RWPE2 (cell line): ENCODE data around the gene SP9.
"Not testable (repeated sequence)": the region's sequence is repeated elsewhere in the genome, so short reads cannot be mapped to it uniquely, and the experiment has no call there.

Experiments used
- ATAC-seq: fragments of 200-7000 bp; cut with Tn5 transposase; 3 replicates; pipeline ENCODE4 v1.9.1; 2021; ENCODE audit warnings: low read depth
- DNase-seq: peaks from one replicate; pipeline ENCODE4 v3.0.0-alpha.2; 2020; ENCODE audit warnings: low spot score
- H3K27ac ChIP-seq: fragments of 450-650 bp; 2 replicates; pipeline ENCODE4 v1.5.1; 2017; ENCODE audit warnings: mild to moderate bottlenecking; ENCODE audit not compliant: poor library complexity, severe bottlenecking
- H3K27me3 ChIP-seq: fragments of 250-450 bp; sonication (Bioruptor Pico); 2 replicates; pipeline ENCODE4 v1.5.1; 2021; ENCODE audit warnings: mild to moderate bottlenecking, moderate library complexity; ENCODE audit not compliant: insufficient read depth, poor library complexity, severe bottlenecking
- H3K36me3 ChIP-seq: fragments of 250-450 bp; sonication (Bioruptor Pico); 2 replicates; pipeline ENCODE4 v1.5.1; 2020; ENCODE audit warnings: low read depth, mild to moderate bottlenecking, moderate library complexity
- H3K4me1 ChIP-seq: fragments of 250-450 bp; sonication (Bioruptor Pico); 2 replicates; pipeline ENCODE4 v1.5.1; 2021; ENCODE audit warnings: mild to moderate bottlenecking, moderate library complexity; ENCODE audit not compliant: insufficient read depth, poor library complexity, severe bottlenecking
- H3K4me3 ChIP-seq: fragments of 250-450 bp; sonication (Bioruptor Pico); 2 replicates; pipeline ENCODE4 v1.5.1; 2021; ENCODE audit warnings: mild to moderate bottlenecking, moderate library complexity; ENCODE audit not compliant: severe bottlenecking
- H3K9me3 ChIP-seq: fragments of 250-450 bp; sonication (Bioruptor Pico); 2 replicates; pipeline ENCODE4 v1.5.1; 2021; ENCODE audit warnings: mild to moderate bottlenecking, moderate library complexity; ENCODE audit not compliant: severe bottlenecking
- CTCF ChIP-seq: fragments of 450-650 bp; IDR thresholded peaks from one replicate; pipeline ENCODE4 v1.5.1; 2017; ENCODE audit warnings: mild to moderate bottlenecking, moderate library complexity; ENCODE audit not compliant: poor library complexity, severe bottlenecking

SP9 gene

GRCh38 chr2:174362949-174363348 lies 28.2 kb downstream of the SP9 start:
- DNase-seq = no peak
- TF ChIP-seq CTCF = no peak
- no peaks in the 10 kb centered on the region for H3K4me1 ChIP-seq
- H3K27me3 ChIP-seq = no peaks in the 10 kb centered on the region
- H3K36me3 ChIP-seq = peaks cover 23% of the 10 kb centered on the region; the same call in 1 of the 2 replicates
- H3K9me3 ChIP-seq = no peaks in the 10 kb centered on the region
- ATAC-seq = no peak
- H3K4me3 ChIP-seq = no peak overlapping the region
- no peak overlapping the region for H3K27ac ChIP-seq

- DNase-seq, H3K4me1 ChIP-seq, H3K9me3 ChIP-seq, H3K4me3 ChIP-seq, H3K27me3 ChIP-seq, ATAC-seq, H3K27ac ChIP-seq: not testable (repeated sequence)
- H3K36me3 ChIP-seq = peaks cover 23% of the 10 kb centered on the region; the same call in 1 of the 2 replicates
These were observed 28.9 kb downstream of the SP9 start for GRCh38 chr2:174363492-174364225.

- H3K4me3 ChIP-seq = no peak overlapping the region
- no peak overlapping the region for H3K27ac ChIP-seq
- ATAC-seq (no peak), DNase-seq (no peak)
- H3K27me3 ChIP-seq = no peaks in the 10 kb centered on the region
- no peaks in the 10 kb centered on the region for H3K9me3 ChIP-seq
- TF ChIP-seq CTCF = no peak
- H3K36me3 ChIP-seq = peaks cover 21% of the 10 kb centered on the region; the same call in 1 of the 2 replicates
- no peaks in the 10 kb centered on the region for H3K4me1 ChIP-seq
These were observed 29.9 kb downstream of the SP9 start for GRCh38 chr2:174364628-174365027.

GRCh38 chr2:174365571-174365970 lies 30.8 kb downstream of the SP9 start:
- peaks cover 22% of the 10 kb centered on the region for H3K36me3 ChIP-seq
- H3K9me3 ChIP-seq = no peaks in the 10 kb centered on the region
- no peak for TF ChIP-seq CTCF
- ATAC-seq = no peak
- H3K4me1 ChIP-seq = no peaks in the 10 kb centered on the region
- H3K4me3 ChIP-seq = no peak overlapping the region
- no peak for DNase-seq
- no peak overlapping the region for H3K27ac ChIP-seq
- no peaks in the 10 kb centered on the region for H3K27me3 ChIP-seq

GRCh38 chr2:174368691-174369090 lies 33.9 kb downstream of the SP9 start:
- Histone ChIP-seq H3K27ac (no peak overlapping the region), H3K4me3 (no peak overlapping the region), H3K9me3 (no peaks in the 10 kb centered on the region), H3K4me1 (no peaks in the 10 kb centered on the region), H3K36me3 (peaks cover 35% of the 10 kb centered on the region), H3K27me3 (no peaks in the 10 kb centered on the region)
- no peak for DNase-seq
- TF ChIP-seq CTCF = no peak
- no peak for ATAC-seq
